IPS-20b (cell line): ENCODE data around the gene SNRK.

Experiments
- H3K27ac ChIP-seq: one replicate; pipeline ENCODE4 v1.5.1; 2013; ENCODE audit warnings: low read length
- H3K27me3 ChIP-seq: 2 replicates; pipeline ENCODE4 v1.6.1; 2013; ENCODE audit warnings: mild to moderate bottlenecking, low read length, inconsistent platforms; ENCODE audit not compliant: insufficient read depth
- H3K36me3 ChIP-seq: 2 replicates; pipeline ENCODE4 v1.6.1; 2013; ENCODE audit warnings: low read depth, mild to moderate bottlenecking, inconsistent platforms, low read length, moderate library complexity; ENCODE audit not compliant: insufficient read depth
- H3K4me1 ChIP-seq: 2 replicates; pipeline ENCODE4 v1.6.1; 2013; ENCODE audit warnings: mild to moderate bottlenecking, control low read depth, inconsistent platforms, low read length, moderate library complexity; ENCODE audit not compliant: insufficient read depth
- H3K4me3 ChIP-seq: 2 replicates; pipeline ENCODE4 v1.5.1; 2013; ENCODE audit warnings: mild to moderate bottlenecking, low read length, inconsistent platforms
- H3K9ac ChIP-seq: 2 replicates; pipeline ENCODE4 v1.6.1; 2013; ENCODE audit warnings: low read depth, mild to moderate bottlenecking, inconsistent platforms, low read length, moderate library complexity
- H3K9me3 ChIP-seq: 2 replicates; pipeline ENCODE4 v1.6.1; 2013; ENCODE audit warnings: mild to moderate bottlenecking, low read depth, low read length, inconsistent platforms; ENCODE audit not compliant: insufficient read depth

SNRK gene

GRCh38 chr3:43400167-43400566 lies 113.8 kb downstream of the SNRK start:
- Histone ChIP-seq H3K4me1 (no peaks in the 10 kb centered on the region), H3K27ac (no peak overlapping the region), H3K4me3 (no peak overlapping the region), H3K9ac (no peak overlapping the region), H3K36me3 (no peaks in the 10 kb centered on the region), H3K9me3 (no peaks in the 10 kb centered on the region), H3K27me3 (no peaks in the 10 kb centered on the region)
